ENCODE measurements around the gene ZNF485.

The ZNF485 gene

GRCh38 chr10:43658227-43658626, 52.0 kb downstream of the ZNF485 start:
- in situ Hi-C loops (cut with MboI; ENCODE audit: low sequenced_read_pairs, unreplicated experiment): loop anchor here (25.0 kb wide), 2 partner anchors 729 to 1204 kb away; partner anchors contain the start of gene CXCL12
- TF ChIP-seq CTCF (IDR thresholded peaks at IDR 0.05; ENCODE audit: borderline replicate concordance, control extremely low read depth, extremely low read depth, insufficient read depth, missing control alignments): no peak
- no peak for DNase-seq (ENCODE audit: low spot score)

GRCh38 chr10:43665054-43665453, 58.8 kb downstream of the ZNF485 start:
- TF ChIP-seq CTCF (IDR thresholded peaks at IDR 0.05; ENCODE audit: borderline replicate concordance, control extremely low read depth, extremely low read depth, insufficient read depth, missing control alignments): no peak
- DNase-seq (ENCODE audit: low spot score): no peak
- in situ Hi-C loops (cut with MboI; ENCODE audit: low sequenced_read_pairs, unreplicated experiment): loop anchor here (25.0 kb wide), 2 partner anchors 722 to 1197 kb away; partner anchors contain the start of gene CXCL12

DNA sequence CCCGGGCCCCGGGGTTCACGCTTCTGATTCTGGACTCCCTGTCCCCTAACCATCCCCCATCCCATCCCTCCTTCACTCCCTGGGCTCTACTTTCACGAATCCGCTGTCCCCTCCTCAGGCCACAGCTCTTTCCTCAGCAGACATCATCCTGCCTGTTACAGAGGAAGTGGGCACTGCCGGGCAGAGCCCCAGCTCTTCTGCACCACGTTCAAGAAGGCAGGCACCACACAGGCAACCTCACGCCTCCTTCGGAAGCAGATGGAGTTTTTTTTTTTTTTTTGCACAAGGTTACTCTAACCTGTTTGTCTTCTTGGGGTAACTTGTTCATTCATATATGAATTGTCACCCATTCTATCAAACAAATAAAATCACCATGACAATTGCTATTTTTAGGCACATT, 60.3 kb downstream of the ZNF485 start:
- in situ Hi-C loops (cut with MboI; ENCODE audit: low sequenced_read_pairs, unreplicated experiment): loop anchor here (25.0 kb wide), 2 partner anchors 721 to 1196 kb away; partner anchors contain the start of gene CXCL12

DNA sequence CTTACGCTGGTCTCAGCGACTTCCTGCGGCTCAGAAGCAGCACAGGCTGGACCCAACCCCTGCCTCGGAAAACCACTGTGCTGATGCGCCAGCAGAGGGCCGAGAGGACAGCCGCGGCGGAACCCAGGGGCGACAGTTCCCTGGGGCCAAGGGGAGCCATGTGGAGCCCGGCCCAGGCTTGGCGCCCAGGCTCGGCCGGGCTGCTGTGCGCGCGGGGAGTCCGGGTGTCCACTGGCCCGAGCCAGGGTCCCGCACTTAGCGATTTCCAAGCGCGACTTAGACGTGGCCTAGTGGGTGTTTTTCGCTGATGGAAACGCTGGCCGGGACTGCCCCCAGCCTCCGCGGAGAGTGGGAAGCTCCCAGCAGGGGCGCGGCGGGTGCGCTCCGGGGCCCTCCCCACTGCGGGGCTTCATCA, 61.1 kb downstream of the ZNF485 start:
- TF ChIP-seq CTCF (IDR thresholded peaks at IDR 0.05; ENCODE audit: borderline replicate concordance, control extremely low read depth, extremely low read depth, insufficient read depth, missing control alignments): no peak
- peak; percentile 51 for DNase-seq (ENCODE audit: low spot score)
- in situ Hi-C loops (cut with MboI; ENCODE audit: low sequenced_read_pairs, unreplicated experiment): loop anchor here (25.0 kb wide), 2 partner anchors 720 to 1195 kb away; partner anchors contain the start of gene CXCL12

More for the DNA sequence above, 60.3 kb downstream of the ZNF485 start:
- no peak for DNase-seq (ENCODE audit: low spot score)
- no peak for TF ChIP-seq CTCF (IDR thresholded peaks at IDR 0.05; ENCODE audit: borderline replicate concordance, control extremely low read depth, extremely low read depth, insufficient read depth, missing control alignments)

All from GM13976 (cell line).